Measurements from ENCODE around the gene IFNL2.
"Not testable (repeated sequence)": the region's sequence is repeated elsewhere in the genome, so short reads cannot be mapped to it uniquely, and the experiment has no call there.

IFNL2 gene

DNA sequence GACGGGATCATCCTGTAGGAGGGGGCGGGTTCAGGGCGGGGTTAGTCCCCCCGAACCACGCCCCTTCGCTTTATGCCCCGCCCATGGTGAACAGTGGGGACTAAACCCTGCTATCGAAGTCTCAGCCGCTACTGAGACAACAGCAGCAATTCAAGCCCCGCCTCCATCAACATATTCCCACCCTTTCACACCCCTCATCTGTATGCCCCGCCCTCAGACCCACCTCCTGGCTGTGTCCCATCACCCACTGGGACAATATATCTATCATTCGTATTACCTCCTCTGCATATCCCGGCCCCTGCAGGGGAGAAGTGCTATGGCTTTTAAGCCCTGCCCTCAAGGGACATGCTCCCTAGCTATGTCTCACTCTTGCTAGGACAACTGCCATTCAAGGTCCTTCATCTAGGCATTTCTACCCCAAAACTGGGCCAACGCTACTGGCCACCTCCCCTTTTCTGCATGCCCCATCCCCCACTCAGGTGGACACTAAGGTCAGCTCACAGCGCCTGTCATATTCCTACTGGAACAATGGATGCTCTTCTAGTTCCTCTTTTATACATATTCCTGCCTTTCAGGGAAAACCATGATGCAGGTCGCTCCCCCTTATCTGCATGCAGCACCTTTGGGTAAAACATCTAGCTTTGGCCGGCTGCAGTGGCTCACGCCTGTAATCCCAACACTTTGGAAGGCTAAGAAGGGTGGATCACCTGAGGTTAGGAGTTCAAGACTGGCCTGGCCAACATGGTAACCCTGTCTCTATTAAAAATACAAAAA is 40.5 kb downstream of the IFNL2 start:
- DNase-seq: peak; percentile 0 to 45
- Histone ChIP-seq H3K27ac (no peak overlapping the region), H3K4me3 (no peak overlapping the region), H3K9me3 (no peaks in the 10 kb centered on the region), H3K4me1 (peaks cover 0 to 12% (median 9%) of the 10 kb centered on the region in 4 donors), H3K36me3 (peaks cover 0 to under 1% (median 0%) of the 10 kb centered on the region in 3 donors), H3K27me3 (peaks cover 7 to 65% of the 10 kb centered on the region in 2 donors)
- TF ChIP-seq, protein P1, sequence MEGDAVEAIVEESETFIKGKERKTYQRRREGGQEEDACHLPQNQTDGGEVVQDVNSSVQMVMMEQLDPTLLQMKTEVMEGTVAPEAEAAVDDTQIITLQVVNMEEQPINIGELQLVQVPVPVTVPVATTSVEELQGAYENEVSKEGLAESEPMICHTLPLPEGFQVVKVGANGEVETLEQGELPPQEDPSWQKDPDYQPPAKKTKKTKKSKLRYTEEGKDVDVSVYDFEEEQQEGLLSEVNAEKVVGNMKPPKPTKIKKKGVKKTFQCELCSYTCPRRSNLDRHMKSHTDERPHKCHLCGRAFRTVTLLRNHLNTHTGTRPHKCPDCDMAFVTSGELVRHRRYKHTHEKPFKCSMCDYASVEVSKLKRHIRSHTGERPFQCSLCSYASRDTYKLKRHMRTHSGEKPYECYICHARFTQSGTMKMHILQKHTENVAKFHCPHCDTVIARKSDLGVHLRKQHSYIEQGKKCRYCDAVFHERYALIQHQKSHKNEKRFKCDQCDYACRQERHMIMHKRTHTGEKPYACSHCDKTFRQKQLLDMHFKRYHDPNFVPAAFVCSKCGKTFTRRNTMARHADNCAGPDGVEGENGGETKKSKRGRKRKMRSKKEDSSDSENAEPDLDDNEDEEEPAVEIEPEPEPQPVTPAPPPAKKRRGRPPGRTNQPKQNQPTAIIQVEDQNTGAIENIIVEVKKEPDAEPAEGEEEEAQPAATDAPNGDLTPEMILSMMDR (IDR thresholded peaks at IDR 0.05): no peak
- intact Hi-C loops (cut with DNase I; ENCODE audit: low total_unique reads): no loop called here

DNA sequence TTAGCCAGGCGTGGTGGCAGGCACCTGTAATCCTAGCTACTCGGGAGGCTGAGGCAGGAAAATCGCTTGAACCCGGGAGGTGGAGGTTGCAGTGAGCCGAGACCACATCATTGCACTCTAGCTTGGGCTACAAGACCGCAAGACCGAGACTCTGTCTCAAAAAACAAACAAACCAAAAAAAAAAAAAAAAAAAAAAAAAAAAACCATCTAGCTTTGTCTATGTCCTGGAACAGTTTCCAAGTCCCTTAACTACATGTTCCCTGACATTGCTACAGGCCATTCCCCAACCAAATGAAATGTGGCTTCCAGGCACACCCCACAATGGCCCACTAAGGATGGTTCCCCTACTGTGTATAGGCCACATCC is 41.1 kb downstream of the IFNL2 start:
- H3K36me3 ChIP-seq; H3K9me3 ChIP-seq; DNase-seq; H3K4me3 ChIP-seq; H3K27ac ChIP-seq; intact Hi-C loops (cut with DNase I; ENCODE audit: low total_unique reads): not testable (repeated sequence)
- Histone ChIP-seq H3K27me3 (peaks cover 7 to 65% of the 10 kb centered on the region in 2 donors), H3K4me1 (peaks cover 0 to 12% (median 9%) of the 10 kb centered on the region in 4 donors)

DNA sequence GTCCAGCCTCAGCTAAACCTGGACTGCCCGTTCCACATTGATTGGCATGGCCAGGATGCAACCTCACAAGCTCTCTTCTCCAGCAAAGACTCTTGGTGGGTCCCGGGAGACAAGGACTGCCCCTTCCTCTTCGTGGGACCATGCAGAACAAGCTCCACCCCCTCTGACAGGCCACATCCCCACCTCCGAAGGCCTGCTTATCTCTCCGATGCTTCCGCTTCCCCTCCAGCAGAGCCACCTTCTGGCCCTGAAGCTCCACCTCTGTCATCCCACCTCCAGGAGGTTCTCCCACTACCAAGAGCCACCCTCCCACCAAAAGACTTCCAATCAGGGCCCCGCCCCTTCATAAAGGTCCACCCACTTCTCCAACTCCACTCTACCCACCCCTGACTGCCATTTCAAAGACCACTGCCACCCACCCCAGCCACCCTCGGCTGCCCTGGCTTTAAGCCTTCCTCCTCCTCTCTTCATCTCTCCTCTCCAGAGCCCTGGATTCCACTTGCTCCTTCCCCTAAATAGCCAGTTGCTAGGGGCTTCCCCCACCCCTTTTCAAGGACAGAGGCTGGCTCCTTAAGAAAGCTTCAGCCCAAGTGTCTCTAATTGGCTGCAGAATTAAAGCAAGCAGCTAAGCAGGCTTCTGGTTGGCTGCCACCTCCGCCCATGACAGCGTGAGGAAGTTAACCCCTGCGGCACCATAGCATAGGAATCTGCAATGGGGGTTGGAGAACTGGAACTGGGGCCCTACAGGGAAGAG is 42.5 kb downstream of the IFNL2 start:
- Histone ChIP-seq H3K4me3 (no peak overlapping the region), H3K27me3 (peaks cover 7 to 50% of the 10 kb centered on the region in 2 donors), H3K9me3 (no peaks in the 10 kb centered on the region), H3K4me1 (peaks cover 0 to 12% (median 9%) of the 10 kb centered on the region in 4 donors), H3K36me3 (peaks cover 0 to 14% (median 0%) of the 10 kb centered on the region in 3 donors), H3K27ac (no peak overlapping the region)
- intact Hi-C loops (cut with DNase I; ENCODE audit: low total_unique reads): no loop called here
- no peak for DNase-seq
- TF ChIP-seq, protein P1 (IDR thresholded peaks at IDR 0.05): no peak

DNA sequence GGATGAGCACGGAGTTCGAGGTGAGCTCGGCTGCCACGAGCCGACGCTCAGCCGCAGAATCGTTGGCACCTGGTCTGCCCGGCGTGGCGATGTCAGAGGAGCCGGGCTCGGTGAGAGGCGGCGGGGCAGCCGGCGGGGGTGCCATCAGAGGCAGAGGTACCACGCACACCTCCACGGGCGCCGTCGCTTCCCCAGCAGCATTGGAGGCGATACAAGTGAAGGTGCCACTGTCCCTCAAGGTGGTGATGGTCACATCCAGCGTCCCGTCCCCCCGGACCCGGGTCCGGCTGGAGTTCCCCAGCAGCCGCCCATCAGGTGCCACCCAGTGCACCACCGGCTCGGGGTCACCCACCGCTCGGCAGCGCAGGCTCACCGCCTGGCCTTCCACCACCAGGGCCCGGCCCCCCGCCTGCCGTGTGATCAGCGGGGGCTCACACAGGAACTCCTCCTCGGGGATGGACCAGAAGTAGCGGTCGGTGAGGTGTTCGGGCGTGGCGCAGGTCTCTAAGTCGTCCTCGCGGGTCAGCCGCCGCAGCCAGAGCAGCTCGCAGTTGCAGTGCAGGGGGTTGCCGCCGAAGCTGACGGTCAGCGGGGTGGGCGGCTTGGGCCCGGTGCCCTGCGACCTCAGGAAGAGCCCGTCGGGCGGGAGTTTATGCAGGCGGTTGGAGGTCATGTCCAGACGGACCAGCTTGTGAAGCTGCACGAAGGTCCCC is 46.0 kb downstream of the IFNL2 start:
- no peak overlapping the region for H3K27ac ChIP-seq
- no peak overlapping the region for H3K4me3 ChIP-seq
- H3K4me1 ChIP-seq: no peaks in the 10 kb centered on the region
- H3K9me3 ChIP-seq: no peaks in the 10 kb centered on the region
- peaks cover 0 to 34% of the 10 kb centered on the region in 2 donors for H3K27me3 ChIP-seq
- DNase-seq: no peak
- intact Hi-C loops (cut with DNase I; ENCODE audit: low total_unique reads): no loop called here
- peaks cover 0 to 14% (median 0%) of the 10 kb centered on the region in 3 donors for H3K36me3 ChIP-seq
- TF ChIP-seq, protein P1 (IDR thresholded peaks at IDR 0.05): no peak

GRCh38 chr19:39315933-39316332 is 47.7 kb downstream of the IFNL2 start:
- H3K9me3 ChIP-seq: no peaks in the 10 kb centered on the region
- H3K36me3 ChIP-seq: peaks cover 0 to 14% (median 0%) of the 10 kb centered on the region in 3 donors
- peaks cover 0 to 44% of the 10 kb centered on the region in 2 donors for H3K27me3 ChIP-seq
- peaks cover 0 to 11% (median 5%) of the 10 kb centered on the region in 4 donors for H3K4me1 ChIP-seq
- no peak for DNase-seq
- TF ChIP-seq, protein P1 (IDR thresholded peaks at IDR 0.05): no peak
- intact Hi-C loops (cut with DNase I; ENCODE audit: low total_unique reads): no loop called here
- no peak overlapping the region for H3K4me3 ChIP-seq
- no peak overlapping the region for H3K27ac ChIP-seq
